Measurements from ENCODE around the gene HPCAL4.

DNA sequence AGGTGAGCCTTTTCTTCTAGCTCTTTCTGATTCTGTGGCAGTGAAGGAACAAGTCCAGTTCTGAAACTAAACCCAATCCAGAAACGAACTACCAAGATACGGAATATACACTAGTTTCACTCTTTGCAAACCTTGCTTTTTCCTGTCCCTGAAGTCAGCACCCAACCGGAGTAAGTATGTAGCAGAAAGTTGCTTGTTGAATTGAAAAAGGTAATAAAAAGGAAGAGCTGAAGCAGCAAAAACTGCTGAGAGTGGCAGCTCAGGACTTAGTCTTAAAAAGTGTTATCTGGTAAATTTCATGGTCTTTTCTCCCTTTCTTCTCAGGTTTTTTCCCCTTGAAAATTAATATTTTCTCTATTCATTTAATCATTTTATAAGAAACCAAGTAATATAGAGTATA is 9.9 kb downstream of the HPCAL4 start:
- TF ChIP-seq, protein P1, sequence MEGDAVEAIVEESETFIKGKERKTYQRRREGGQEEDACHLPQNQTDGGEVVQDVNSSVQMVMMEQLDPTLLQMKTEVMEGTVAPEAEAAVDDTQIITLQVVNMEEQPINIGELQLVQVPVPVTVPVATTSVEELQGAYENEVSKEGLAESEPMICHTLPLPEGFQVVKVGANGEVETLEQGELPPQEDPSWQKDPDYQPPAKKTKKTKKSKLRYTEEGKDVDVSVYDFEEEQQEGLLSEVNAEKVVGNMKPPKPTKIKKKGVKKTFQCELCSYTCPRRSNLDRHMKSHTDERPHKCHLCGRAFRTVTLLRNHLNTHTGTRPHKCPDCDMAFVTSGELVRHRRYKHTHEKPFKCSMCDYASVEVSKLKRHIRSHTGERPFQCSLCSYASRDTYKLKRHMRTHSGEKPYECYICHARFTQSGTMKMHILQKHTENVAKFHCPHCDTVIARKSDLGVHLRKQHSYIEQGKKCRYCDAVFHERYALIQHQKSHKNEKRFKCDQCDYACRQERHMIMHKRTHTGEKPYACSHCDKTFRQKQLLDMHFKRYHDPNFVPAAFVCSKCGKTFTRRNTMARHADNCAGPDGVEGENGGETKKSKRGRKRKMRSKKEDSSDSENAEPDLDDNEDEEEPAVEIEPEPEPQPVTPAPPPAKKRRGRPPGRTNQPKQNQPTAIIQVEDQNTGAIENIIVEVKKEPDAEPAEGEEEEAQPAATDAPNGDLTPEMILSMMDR (IDR thresholded peaks at IDR 0.05), result no peak
- TF ChIP-seq POLR2A (IDR thresholded peaks at IDR 0.05) (no peak), POLR2AphosphoS5 (IDR thresholded peaks at IDR 0.05) (no peak), EP300 (IDR thresholded peaks at IDR 0.05) (no peak)

Measured in suprapubic skin (tissue), 4 donors.